GM12892 (cell line): Measurements from ENCODE around the gene TMEM203.
A peak's percentile ranks its signal among the peaks of the same experiment; 100 is the strongest.

Experiments used
- DNase-seq: peaks from one replicate; pipeline ENCODE4 v3.0.0; 2011; ENCODE audit not compliant: insufficient read length
- FAIRE-seq: peaks from 2 replicates; lab custom pipeline; 2011; peaks lifted over from hg19 to GRCh38; lab: Jason Lieb, UNC
- POLR2A ChIP-seq: IDR thresholded peaks from 2 replicates; pipeline ENCODE4 v1.6.1; 2011; ENCODE audit warnings: low read depth, low read length, control low read depth
- POLR2AphosphoS5 ChIP-seq: IDR thresholded peaks from 2 replicates; pipeline ENCODE4 v1.6.1; 2011; ENCODE audit warnings: low read depth, low read length, control low read depth
- TAF1 ChIP-seq: IDR thresholded peaks from 2 replicates; pipeline ENCODE4 v1.6.1; 2011; ENCODE audit warnings: low read depth, mild to moderate bottlenecking, control low read depth, low read length, borderline replicate concordance

The TMEM203 gene

GRCh38 chr9:137211532-137211931 lies 6.1 kb upstream of the TMEM203 start:
- TF ChIP-seq TAF1 = no peak
- peak; percentile 15; the same call in 1 of the 2 replicates for TF ChIP-seq POLR2A
- peak; percentile 17 for FAIRE-seq
- no peak for DNase-seq

- DNase-seq (no peak), FAIRE-seq (no peak)
- no peak for TF ChIP-seq TAF1
- TF ChIP-seq POLR2A = no peak; the same call in 1 of the 2 replicates
- no peak for TF ChIP-seq POLR2AphosphoS5
Measured at GRCh38 chr9:137206602-137207001, 1.2 kb upstream of the TMEM203 start.

GRCh38 chr9:137204731-137205125 lies 720 bp downstream of the TMEM203 start:
- FAIRE-seq (no peak), DNase-seq (no peak)
- TF ChIP-seq POLR2AphosphoS5 = no peak
- no peak for TF ChIP-seq POLR2A
- TF ChIP-seq TAF1 = no peak

- FAIRE-seq (no peak), DNase-seq (no peak)
- TF ChIP-seq POLR2A (no peak), TAF1 (no peak), POLR2AphosphoS5 (no peak)
Measured at GRCh38 chr9:137202966-137203365, 2.5 kb downstream of the TMEM203 start.

GRCh38 chr9:137201205-137201868 lies 4.1 kb downstream of the TMEM203 start:
- FAIRE-seq = no peak
- no peak for DNase-seq
- TF ChIP-seq POLR2AphosphoS5 (no peak), TAF1 (no peak), POLR2A (no peak)

GRCh38 chr9:137200311-137201204 lies 4.9 kb downstream of the TMEM203 start, which contains the start of gene TPRN:
Gene TPRN, minus strand, starts transcription at chr9:137200741. Its CDS starts 30 bp downstream, at chr9:137200711.
- TF ChIP-seq POLR2A (peak; percentile 93), TAF1 (peak; percentile 83; the same call in 1 of the 2 replicates), POLR2AphosphoS5 (peak; percentile 84)
- peak; percentile 100 for DNase-seq
- FAIRE-seq = peak; percentile 97

GRCh38 chr9:137199411-137200121 lies 5.9 kb downstream of the TMEM203 start:
- DNase-seq (no peak), FAIRE-seq (no peak)
- TF ChIP-seq POLR2A = no peak
- no peak for TF ChIP-seq POLR2AphosphoS5
- TF ChIP-seq TAF1 = no peak

GRCh38 chr9:137198902-137199283 lies 6.6 kb downstream of the TMEM203 start:
- TF ChIP-seq POLR2AphosphoS5 = no peak
- no peak for TF ChIP-seq POLR2A
- no peak for TF ChIP-seq TAF1
- DNase-seq = no peak
- no peak for FAIRE-seq

GRCh38 chr9:137198051-137198901 lies 7.2 kb downstream of the TMEM203 start:
- DNase-seq (no peak), FAIRE-seq (no peak)
- TF ChIP-seq POLR2AphosphoS5 (no peak), POLR2A (no peak), TAF1 (no peak)

GRCh38 chr9:137195525-137196220 lies 9.8 kb downstream of the TMEM203 start:
- no peak for TF ChIP-seq TAF1
- TF ChIP-seq POLR2AphosphoS5 = no peak
- TF ChIP-seq POLR2A = no peak
- no peak for FAIRE-seq
- no peak for DNase-seq

- TF ChIP-seq POLR2AphosphoS5 (no peak), POLR2A (no peak), TAF1 (no peak)
- no peak for DNase-seq
- FAIRE-seq = no peak
Measured at GRCh38 chr9:137194909-137195308, 10.5 kb downstream of the TMEM203 start.
